NCI-H2107 treated with DMSO at 0.1 percent for 48 hours (cell line): ENCODE results near the gene GFRA1.
"Not testable (repeated sequence)": the region's sequence is repeated elsewhere in the genome, so short reads cannot be mapped to it uniquely, and the experiment has no call there.

Experiments
- DNase-seq: peaks from one replicate; lab custom pipeline; 2025; ENCODE audit not compliant: unreplicated experiment; lab: John Stamatoyannopoulos, UW

The GFRA1 gene

GRCh38 chr10:116073510-116073909, 199.5 kb downstream of the GFRA1 start:
- DNase-seq, result no peak

- no peak for DNase-seq
Observed at GRCh38 chr10:116073001-116073400, 200.0 kb downstream of the GFRA1 start.

DNA sequence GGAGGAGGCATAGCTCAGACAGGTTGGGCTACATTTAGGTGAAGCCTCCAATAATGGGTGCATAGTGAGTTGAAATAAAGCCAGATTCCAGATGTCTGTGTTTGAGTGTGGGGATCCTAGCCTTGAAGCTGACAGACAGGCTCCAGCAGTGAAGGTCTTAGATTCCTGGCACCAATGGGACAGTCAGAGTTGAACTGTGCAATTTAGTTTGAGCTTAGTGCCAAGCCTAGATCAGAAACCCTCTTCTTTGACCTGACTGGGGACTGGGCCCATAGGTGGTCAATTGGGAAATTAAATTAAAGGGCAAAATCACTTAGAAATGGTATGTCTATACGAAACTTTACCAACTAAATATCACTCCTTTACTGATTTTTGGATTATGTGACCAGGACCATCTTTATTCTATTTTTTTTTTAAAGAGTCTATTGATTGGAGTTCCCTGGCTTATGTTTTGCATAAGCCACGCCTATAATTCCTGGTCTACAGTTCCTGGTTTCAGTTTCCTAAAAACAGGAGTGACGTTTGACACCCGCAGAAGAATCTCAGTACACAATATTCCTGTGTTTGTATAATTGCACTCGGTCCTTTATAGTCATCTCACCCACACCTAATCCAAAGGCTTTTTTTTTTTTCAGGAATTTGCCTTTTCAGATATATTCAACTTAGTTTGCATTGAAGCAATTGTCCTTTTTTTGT, 201.4 kb downstream of the GFRA1 start:
- DNase-seq, result no peak

DNA sequence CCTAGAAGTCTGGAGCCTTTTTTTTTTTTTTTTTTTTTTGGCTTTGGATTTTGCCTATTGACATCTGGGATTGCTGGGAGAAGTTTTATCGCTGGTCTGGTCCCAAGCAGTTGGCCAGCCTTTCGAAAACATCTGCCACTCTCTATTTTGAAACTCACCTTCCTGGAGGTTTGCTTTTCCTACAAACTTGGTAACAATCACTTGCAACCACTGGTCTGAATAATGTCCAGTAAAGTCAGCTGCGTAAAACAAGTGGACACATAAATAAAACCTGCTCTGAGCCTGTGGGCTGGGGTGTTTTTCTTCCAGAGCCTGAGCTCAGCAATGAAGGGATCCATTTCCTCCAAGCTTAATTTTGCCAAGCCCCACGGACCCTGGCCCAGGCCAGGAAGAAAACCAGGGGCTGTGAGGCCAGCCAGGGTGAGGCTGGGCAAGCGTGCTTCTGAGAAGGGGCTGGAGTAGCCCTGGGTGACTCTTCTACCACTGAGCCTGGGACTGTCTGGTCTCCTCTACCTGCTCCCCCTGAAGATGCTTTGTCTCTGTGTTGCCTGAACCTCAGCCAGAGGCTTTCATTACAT, 202.2 kb downstream of the GFRA1 start:
- DNase-seq, result no peak

DNA sequence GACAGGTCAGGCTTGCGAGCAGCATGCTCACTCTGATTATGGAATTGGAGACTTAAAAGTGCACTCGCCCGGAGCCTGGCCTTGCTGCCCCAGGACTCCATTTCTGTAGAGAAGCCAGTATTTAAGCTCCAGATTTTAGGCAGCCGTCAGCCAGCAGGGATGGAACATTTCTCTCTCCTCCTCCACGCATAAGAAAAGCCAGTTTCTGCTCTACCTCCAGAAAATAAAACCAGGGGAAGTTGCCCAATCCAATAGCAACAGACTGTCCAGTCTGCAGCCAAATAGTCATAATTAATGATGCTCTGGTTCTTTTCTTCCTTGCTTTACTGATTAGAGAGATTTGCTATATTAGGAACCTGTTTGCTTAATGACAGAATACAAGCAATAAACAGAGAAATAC, 203.2 kb downstream of the GFRA1 start:
- DNase-seq, result no peak

DNA sequence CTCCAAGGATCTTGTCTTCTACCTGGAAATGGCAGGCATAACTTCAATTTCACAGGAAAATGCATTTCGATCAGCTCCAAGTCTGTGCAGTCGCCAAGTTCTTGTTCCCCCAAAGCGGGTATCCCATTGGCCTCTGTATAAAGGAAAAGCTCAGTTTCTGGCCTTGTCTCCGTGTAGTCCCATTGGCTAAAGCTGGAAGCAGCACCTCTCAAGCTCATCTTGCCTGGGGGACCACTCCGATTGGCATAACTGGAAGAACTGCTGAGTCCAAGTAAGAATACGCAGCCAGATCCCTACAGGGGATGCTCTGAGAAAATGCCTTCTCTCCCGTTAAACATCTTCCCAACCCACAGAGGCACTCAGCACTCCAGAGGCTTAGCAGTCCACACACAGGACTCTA, 205.2 kb downstream of the GFRA1 start:
- DNase-seq, result no peak

DNA sequence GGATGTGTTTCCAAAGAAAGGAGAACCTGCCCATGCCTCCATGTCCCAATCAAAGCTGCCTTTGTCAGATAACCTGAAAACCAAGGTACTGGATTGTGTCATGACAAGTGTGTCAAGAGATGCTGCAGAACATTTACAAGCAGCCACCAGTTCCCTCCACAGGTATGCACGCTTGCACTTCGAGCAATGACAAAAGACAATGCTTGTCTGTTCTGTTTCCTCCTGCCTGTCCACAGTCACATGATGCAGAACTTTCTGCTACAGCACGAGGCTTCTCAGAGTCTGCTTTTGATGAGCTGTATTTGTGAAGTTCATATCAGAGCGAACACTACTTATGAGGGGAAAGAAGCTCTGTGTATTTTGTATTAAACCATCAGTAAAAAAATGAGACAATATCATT, 209.9 kb downstream of the GFRA1 start:
- no peak for DNase-seq

DNA sequence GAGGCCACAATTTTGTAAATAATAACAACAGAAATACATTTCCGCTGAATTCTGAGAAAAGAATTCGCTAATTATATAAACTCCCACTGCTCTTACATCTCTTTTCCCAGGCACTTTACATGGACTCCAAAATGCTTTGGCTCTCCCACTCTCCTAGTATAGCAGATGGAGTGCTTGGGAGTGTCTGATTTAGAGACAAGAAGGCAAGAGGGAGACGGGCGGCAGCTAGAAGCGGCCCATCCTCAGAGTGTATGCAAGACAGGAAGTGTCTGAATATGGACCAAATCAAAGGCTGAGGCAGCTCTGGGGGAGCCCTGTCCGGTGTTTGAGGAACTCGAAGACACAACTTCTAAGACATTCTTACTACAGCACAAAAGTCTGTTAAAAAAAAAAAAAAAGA, 212.1 kb downstream of the GFRA1 start:
- no peak for DNase-seq

DNA sequence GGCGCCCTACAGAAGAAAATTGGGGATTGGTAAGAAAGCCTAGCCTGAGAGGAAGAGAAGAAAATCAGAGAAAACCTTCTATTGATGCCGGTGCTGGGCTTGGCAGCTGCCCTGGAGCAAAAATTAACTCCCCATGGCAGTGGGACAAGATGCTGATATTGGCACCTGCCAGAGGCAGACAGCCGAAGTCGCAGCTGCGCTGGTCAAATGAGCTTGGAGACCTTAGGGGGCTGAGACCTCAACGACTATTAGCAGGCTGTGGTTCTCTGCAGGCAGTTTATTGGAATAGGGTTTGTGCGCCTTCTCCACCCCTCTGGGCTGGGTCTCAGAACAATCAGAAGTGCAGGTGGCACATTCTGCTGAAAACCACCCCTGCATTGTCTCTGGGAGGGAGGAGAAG, 213.7 kb downstream of the GFRA1 start:
- no peak for DNase-seq

DNA sequence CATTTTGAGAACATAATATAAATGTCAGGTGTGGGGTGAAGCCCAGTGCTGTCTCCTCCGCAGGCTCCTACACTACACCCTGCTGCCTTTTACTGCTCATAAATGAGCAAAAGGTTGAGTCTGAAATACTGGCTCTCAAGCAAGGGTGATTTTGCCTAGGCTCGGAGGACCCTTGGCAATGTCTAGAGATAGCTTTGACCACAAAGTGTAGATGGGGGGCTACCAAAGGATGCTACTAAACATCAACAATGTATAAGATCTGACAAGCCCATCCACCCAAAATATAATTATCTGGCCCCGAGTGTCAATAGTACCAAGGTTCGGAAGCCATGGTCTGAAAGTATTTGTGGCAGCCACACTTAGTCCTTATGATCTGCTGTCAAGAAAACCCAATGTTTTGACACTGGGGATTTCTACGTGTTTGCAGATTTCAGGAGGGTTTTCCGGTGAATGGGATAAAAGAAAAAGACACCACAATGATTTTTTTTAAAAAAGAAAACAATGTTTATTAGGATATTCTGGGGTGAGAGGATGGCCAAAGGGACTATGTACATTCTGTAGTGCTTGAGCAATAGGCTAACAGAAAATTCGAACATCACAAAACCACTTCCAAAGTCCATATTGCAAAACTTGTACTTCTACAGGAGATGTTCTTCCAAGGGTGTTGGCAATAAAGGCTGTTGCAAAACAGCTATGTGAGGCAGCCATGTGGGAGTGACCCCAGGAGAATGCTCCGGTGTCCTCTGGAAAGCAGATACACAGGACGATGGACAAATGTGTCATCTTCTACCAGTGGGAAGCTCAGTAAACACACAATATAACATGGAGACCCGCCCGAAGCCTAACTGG, 216.3 kb downstream of the GFRA1 start:
- no peak for DNase-seq

- no peak for DNase-seq
Observed at GRCh38 chr10:116055917-116056252, 217.1 kb downstream of the GFRA1 start.

GRCh38 chr10:116055252-116055916, 217.6 kb downstream of the GFRA1 start:
- no peak for DNase-seq

GRCh38 chr10:116053910-116054309, 219.1 kb downstream of the GFRA1 start:
- DNase-seq, result no peak

DNA sequence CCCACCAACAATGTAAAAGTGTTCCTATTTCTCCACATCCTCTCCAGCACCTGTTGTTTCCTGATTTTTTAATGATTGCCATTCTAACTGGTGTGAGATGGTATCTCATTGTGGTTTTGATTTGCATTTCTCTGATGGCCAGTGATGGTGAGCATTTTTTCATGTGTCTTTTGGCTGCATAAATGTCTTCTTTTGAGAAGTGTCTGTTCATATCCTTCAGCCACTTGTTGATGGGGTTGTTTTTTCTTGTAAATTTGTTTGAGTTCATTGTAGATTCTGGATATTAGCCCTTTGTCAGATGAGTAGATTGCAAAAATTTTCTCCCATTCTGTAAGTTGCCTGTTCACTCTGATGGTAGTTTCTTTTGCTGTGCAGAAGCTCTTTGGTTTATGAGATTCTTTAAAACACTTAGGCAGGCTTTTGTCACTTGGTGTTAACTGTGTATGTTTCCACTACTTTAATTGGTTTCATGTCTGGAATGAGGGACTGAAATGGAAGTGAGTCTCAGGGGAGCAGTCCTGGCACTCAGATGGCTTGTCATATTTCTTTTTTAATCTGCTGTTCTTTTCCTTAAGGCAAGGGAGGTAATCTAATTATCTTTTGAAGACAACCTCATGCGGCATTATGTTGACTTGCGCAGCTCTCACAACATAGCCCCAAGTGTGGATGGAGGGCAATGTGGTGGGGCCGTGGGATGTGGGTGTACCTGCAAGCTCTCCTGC, 219.8 kb downstream of the GFRA1 start:
- DNase-seq, result not testable (repeated sequence)

GRCh38 chr10:116052522-116052921, 220.5 kb downstream of the GFRA1 start:
- not testable (repeated sequence) for DNase-seq

GRCh38 chr10:116049974-116050304, 223.1 kb downstream of the GFRA1 start:
- no peak for DNase-seq

GRCh38 chr10:116049158-116049973, 223.6 kb downstream of the GFRA1 start:
- DNase-seq, result no peak

DNA sequence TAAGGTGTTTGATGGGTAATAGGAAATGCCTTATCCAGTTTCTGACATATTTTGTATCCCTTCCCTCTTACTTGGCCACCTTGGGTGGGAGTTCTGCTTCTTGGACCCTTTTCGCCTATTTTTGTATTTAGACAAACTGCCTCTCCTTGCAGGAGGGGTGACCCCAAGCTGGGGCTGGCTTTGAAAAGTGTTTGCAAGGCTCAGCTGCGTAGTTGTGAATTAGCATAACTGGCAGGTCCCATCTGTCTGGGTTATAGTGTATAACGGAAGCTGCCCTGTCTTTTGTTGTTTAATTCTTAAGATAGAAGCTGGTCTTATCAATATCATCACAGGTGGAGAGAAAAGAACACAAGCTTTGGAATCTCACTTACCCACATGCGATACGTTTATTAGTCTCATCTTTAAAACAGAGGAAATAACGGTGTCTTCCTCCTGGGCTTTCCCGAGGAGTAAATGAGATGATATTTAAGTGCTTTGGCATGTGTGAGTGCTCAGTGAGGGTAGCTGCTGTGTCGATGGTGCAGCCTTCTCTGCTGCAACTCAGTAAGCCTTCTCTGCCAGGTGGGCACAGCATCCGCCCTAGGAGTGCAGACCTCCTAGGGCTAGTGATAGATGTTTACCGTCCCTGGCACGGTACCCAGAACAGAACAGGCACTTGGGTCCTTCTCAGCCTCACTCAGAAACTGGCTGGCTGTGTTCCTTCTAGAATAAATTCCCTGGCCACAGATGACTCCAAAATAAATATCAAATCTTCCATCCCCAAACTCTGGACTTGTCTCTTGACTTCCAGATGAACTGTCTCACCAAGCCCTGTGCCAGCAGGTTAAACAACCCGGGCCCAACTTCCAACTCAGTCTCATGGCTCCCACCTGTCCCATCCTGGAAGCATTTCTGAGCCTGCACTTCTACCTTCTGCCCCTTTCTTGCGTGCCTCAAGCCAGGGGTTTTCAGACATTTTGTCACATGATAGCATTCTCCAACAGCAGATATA, 227.3 kb downstream of the GFRA1 start:
- DNase-seq, result no peak

GRCh38 chr10:116044801-116045248, 228.2 kb downstream of the GFRA1 start:
- DNase-seq, result no peak
